ENCODE results near the gene KAZALD1.
A peak's percentile ranks its signal among the peaks of the same experiment; 100 is the strongest.

The KAZALD1 gene

GRCh38 chr10:101021692-101022251 is 40.0 kb upstream of the KAZALD1 start:
- no peak overlapping the region for H3K4me3 ChIP-seq (ENCODE audit: control insufficient read depth, low read depth, low read length)
- no peak for DNase-seq (ENCODE audit: low read depth)
- TF ChIP-seq CTCF (conservative IDR thresholded peaks at IDR 0.05; ENCODE audit: control insufficient read depth, insufficient read depth, low read depth, low read length): no peak

- DNase-seq (ENCODE audit: low read depth): no peak
- no peak for TF ChIP-seq CTCF (conservative IDR thresholded peaks at IDR 0.05; ENCODE audit: control insufficient read depth, insufficient read depth, low read depth, low read length)
Measured at GRCh38 chr10:101022967-101023705, 38.7 kb upstream of the KAZALD1 start.

GRCh38 chr10:101027106-101027720 is 34.6 kb upstream of the KAZALD1 start:
- no peak for DNase-seq (ENCODE audit: low read depth)
- no peak overlapping the region for H3K4me3 ChIP-seq (ENCODE audit: control insufficient read depth, low read depth, low read length)
- no peak for TF ChIP-seq CTCF (conservative IDR thresholded peaks at IDR 0.05; ENCODE audit: control insufficient read depth, insufficient read depth, low read depth, low read length)

More at GRCh38 chr10:101022967-101023705, 38.7 kb upstream of the KAZALD1 start:
- no peak overlapping the region for H3K4me3 ChIP-seq (ENCODE audit: control insufficient read depth, low read depth, low read length)

GRCh38 chr10:101028446-101029337 is 33.1 kb upstream of the KAZALD1 start:
- TF ChIP-seq CTCF (conservative IDR thresholded peaks at IDR 0.05; ENCODE audit: control insufficient read depth, insufficient read depth, low read depth, low read length): no peak
- no peak for DNase-seq (ENCODE audit: low read depth)
- no peak overlapping the region for H3K4me3 ChIP-seq (ENCODE audit: control insufficient read depth, low read depth, low read length)

- TF ChIP-seq CTCF (conservative IDR thresholded peaks at IDR 0.05; ENCODE audit: control insufficient read depth, insufficient read depth, low read depth, low read length): peak; percentile 22
- no peak overlapping the region for H3K4me3 ChIP-seq (ENCODE audit: control insufficient read depth, low read depth, low read length)
- DNase-seq (ENCODE audit: low read depth): no peak
Measured at GRCh38 chr10:101029520-101030295, 32.1 kb upstream of the KAZALD1 start.

All from fibroblast of mammary gland (primary cell).